ENCODE results near the gene TCEAL8.

TCEAL8 gene

DNA sequence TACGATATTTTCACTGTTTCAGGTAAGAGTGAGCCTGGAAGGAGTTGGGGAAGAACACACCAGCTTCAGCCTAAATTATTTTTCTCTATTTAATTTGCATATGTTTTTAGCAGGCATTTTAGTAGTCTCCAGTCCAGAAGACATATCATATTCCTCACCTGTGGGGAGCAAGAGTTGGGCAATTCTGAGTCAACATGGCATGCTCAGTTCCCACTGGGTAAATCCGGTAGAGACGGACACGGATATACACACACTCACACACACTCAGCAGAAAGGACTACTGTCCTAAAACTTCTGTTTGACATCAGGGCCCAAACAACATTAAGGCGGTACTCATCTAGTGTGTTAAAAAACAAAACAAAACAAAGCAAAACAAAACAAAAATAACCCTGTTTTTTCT lies 44.9 kb downstream of the TCEAL8 start:
- DNase-seq (ENCODE audit: low read depth, low spot score): no peak
- no peak overlapping the region for H3K4me3 ChIP-seq (ENCODE audit: low read depth, low read length)
- ChIA-PET POLR2A (no interaction called here), CTCF (interaction anchor here (1.3 to 4.2 kb wide), 12 partner anchors 10 to 280 kb away, joined by 3 to 48 read pairs (median 6); no protein-coding TSS in a partner anchor)
- TF ChIP-seq, protein P1, sequence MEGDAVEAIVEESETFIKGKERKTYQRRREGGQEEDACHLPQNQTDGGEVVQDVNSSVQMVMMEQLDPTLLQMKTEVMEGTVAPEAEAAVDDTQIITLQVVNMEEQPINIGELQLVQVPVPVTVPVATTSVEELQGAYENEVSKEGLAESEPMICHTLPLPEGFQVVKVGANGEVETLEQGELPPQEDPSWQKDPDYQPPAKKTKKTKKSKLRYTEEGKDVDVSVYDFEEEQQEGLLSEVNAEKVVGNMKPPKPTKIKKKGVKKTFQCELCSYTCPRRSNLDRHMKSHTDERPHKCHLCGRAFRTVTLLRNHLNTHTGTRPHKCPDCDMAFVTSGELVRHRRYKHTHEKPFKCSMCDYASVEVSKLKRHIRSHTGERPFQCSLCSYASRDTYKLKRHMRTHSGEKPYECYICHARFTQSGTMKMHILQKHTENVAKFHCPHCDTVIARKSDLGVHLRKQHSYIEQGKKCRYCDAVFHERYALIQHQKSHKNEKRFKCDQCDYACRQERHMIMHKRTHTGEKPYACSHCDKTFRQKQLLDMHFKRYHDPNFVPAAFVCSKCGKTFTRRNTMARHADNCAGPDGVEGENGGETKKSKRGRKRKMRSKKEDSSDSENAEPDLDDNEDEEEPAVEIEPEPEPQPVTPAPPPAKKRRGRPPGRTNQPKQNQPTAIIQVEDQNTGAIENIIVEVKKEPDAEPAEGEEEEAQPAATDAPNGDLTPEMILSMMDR (IDR thresholded peaks at IDR 0.05; ENCODE audit: insufficient read depth, low read length, missing control alignments): no peak
